K562 (cell line): Measurements from ENCODE around the gene FAM111B. TPM values are rescaled to one million over a fixed set of nuclear protein-coding genes. Genes with fewer than 3 reads are reported as not detected.
A peak's percentile ranks its signal among the peaks of the same experiment; 100 is the strongest.

Source experiments
- DDX20 ChIP-seq: fragments of 450-650 bp; IDR thresholded peaks from 2 replicates; pipeline ENCODE4 v1.6.1; 2016; ENCODE audit warnings: missing genetic modification characterization, low read depth, mild to moderate bottlenecking, missing compliant biosample characterization, moderate library complexity
- GATA2 ChIP-seq: sonication (generic); formaldehyde crosslinking; IDR thresholded peaks from 2 replicates; pipeline ENCODE4 v1.4.0; 2020; ENCODE audit warnings: mild to moderate bottlenecking, missing genetic modification reagents
- NEUROD1 ChIP-seq: fragments of 150-350 bp; IDR thresholded peaks from 2 replicates; pipeline ENCODE4 v1.6.1; 2014; ENCODE audit warnings: borderline replicate concordance, low read length, low read depth; ENCODE audit not compliant: partially characterized antibody
- POLR2G ChIP-seq: fragments of 200-400 bp; formaldehyde crosslinking; IDR thresholded peaks from 2 replicates; pipeline ENCODE4 v1.6.1; 2017; ENCODE audit warnings: low read depth, mild to moderate bottlenecking, antibody characterized with exemption, low read length, moderate library complexity
- RBM15 ChIP-seq: fragments of 200-400 bp; formaldehyde crosslinking; IDR thresholded peaks from 2 replicates; pipeline ENCODE4 v1.6.1; 2018; ENCODE audit warnings: mild to moderate bottlenecking, low read length, moderate library complexity; ENCODE audit not compliant: insufficient read depth
- TCFL5 ChIP-seq: fragments of 250-450 bp; sonication (Bioruptor Pico); conservative IDR thresholded peaks from 2 replicates; pipeline ENCODE4 v1.6.1; 2021; ENCODE audit warnings: mild to moderate bottlenecking, moderate library complexity, matching md5 sums
- TGIF2 ChIP-seq: sonication (generic); formaldehyde crosslinking; IDR thresholded peaks from 2 replicates; pipeline ENCODE4 v1.8.1; 2022; ENCODE audit warnings: mild to moderate bottlenecking, missing genetic modification reagents, moderate library complexity
- ZBTB1 ChIP-seq: sonication (generic); formaldehyde crosslinking; IDR thresholded peaks from 2 replicates; pipeline ENCODE4 v1.8.1; 2023; ENCODE audit warnings: missing genetic modification reagents, low read depth, mild to moderate bottlenecking, borderline replicate concordance
- ZC3H11A ChIP-seq: IDR thresholded peaks from 2 replicates; pipeline ENCODE4 v1.6.1; 2012; ENCODE audit warnings: low read depth, low read length, improper control_type of control experiment
- ZNF134 ChIP-seq: fragments of 250-450 bp; sonication (Bioruptor Pico); conservative IDR thresholded peaks from 2 replicates; pipeline ENCODE4 v1.4.0; 2020
- ZNF311 ChIP-seq: fragments of 250-450 bp; sonication (Bioruptor Pico); IDR thresholded peaks from 2 replicates; pipeline ENCODE4 v1.4.0; 2020; ENCODE audit warnings: mild to moderate bottlenecking, moderate library complexity
- ZSCAN32 ChIP-seq: fragments of 450-650 bp; formaldehyde crosslinking; IDR thresholded peaks from 2 replicates; pipeline ENCODE4 v1.4.0; 2020; ENCODE audit warnings: mild to moderate bottlenecking, moderate library complexity
- polyA plus RNA-seq, 8 experiments: library from polyadenylated mRNA; depleted of rRNA in 4 of 8; stranded (reverse) in 5 of 8; unstranded in 3 of 8; fragments of >200 nt; fragmentation: Nextera tagmentation in 2 of 8; fragmentation: Illumina TruSeq in 1 of 8; extraction: Ambion mirVana in 2 of 8; extraction: Trizol in 1 of 8; gene quantifications; 2 replicates each; pipeline versions ENCODE4 v1.2.1 to v1.2.3, GENCODE V29; 2011 to 2014; ENCODE audit warnings: inconsistent platforms in 1 of 8, missing spikeins in 1 of 8
- total RNA-seq, 7 experiments: library from RNA; depleted of rRNA in 6 of 7; stranded (reverse); fragments of >200 nt in 6 of 7; fragmentation: Illumina TruSeq in 2 of 7; extraction: Trizol in 2 of 7; gene quantifications; 2 replicates each; pipeline versions ENCODE4 v1.2.1 to v1.2.3, GENCODE V29; 2011 to 2021; ENCODE audit warnings: low replicate concordance in 1 of 7
- TF ChIP-seq, protein P1 (sequence below): fragments of 450-650 bp; conservative IDR thresholded peaks from 2 replicates; pipeline ENCODE4 v1.6.1; 2016; ENCODE audit warnings: missing genetic modification characterization, low read depth, mild to moderate bottlenecking, missing compliant biosample characterization, moderate library complexity
- TF ChIP-seq, protein P2 (sequence below): fragments of 450-650 bp; IDR thresholded peaks from 2 replicates; pipeline ENCODE4 v1.6.1; 2016; ENCODE audit warnings: low read depth, mild to moderate bottlenecking, moderate library complexity
- TF ChIP-seq, protein P3 (sequence below): fragments of 250-450 bp; sonication (Bioruptor Pico); IDR thresholded peaks from 2 replicates; pipeline ENCODE4 v1.5.1; 2021; ENCODE audit warnings: mild to moderate bottlenecking
- TF ChIP-seq, protein P4 (sequence below): fragments of 450-650 bp; IDR thresholded peaks from 2 replicates; pipeline ENCODE4 v1.6.1; 2014; ENCODE audit warnings: low read depth, mild to moderate bottlenecking, moderate library complexity, borderline replicate concordance
- TF ChIP-seq, protein P5 (sequence below), 3 experiments: fragments of 200-800 bp in 1 of 3; sonication (Bioruptor generic) in 1 of 3; sonication (generic) in 1 of 3; formaldehyde crosslinking in 1 of 3; IDR thresholded peaks; 2 replicates each; pipeline versions ENCODE4 v1.6.1 to v1.8.0; 2016 to 2022; ENCODE audit warnings: mild to moderate bottlenecking in 2 of 3, missing compliant biosample characterization in 2 of 3, missing genetic modification characterization in 2 of 3, missing genetic modification reagents in 1 of 3
- TF ChIP-seq, protein P6 (sequence below), 2 experiments: fragments of 450-650 bp; conservative IDR thresholded peaks; 2 replicates each; pipeline ENCODE4 v1.6.1; 2017; ENCODE audit warnings: mild to moderate bottlenecking in 2 of 2, moderate library complexity in 2 of 2

FAM111B gene
- total and polyA plus RNA-seq, 9 of the 15 experiments (the other 6 are each of a cell fraction or from before 2014, with no cell fraction given) = 0.01 to 0.33 (median 0.06) TPM; not detected in 5

DNA sequence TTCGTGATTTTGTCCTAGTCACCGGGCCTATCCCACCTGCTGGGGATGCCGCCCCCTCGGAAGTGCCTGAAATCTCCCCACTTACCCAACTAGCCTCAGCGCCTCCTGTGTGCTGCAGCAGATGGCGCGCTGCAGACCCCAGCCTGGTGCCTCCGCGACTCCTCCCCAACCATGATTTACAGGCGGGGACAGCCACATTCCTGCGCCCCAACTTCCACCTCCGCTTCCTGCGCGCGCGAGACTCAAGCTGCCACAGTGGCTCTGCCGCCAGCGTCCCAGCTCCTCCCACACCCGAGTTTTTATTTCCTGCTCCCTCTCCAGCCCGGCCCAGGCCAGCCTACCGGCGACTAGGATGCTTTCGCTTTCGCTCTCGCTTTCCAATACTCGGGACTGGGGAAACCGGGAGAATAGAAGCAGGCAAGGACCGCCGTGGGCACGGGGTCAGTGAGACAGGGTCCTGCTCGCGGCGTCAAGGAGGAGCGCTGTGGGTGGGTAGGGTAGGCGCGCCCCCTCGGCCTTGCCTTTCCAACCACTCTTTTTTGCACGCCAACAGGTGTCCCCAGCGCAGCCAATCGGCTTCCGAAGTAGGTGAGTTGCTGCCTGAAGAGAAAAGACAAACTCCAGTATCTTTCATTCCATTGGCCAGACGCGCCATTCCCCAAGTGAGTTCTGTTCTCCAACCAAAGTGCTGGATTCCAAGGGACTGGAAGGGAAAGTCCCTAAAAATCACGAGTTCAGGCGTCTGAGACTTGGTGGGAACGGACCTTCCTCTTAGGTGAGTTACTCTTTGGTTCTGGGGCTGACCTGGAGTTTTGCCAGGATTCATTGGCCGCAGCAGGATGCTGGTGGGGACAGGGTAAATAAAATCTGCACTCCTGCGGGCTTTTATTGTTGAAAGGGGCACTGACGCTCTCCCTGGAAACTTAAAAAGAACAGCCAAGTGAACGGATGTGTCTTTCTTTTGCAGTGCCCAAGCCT, 35.8 kb downstream of the FAM111B start, which contains the start of gene FAM111A (continued):
- TF ChIP-seq ZBTB1 (CRISPR knock-in tag) (no peak), TGIF2 (CRISPR knock-in tag) (no peak), TCFL5 (CRISPR knock-in tag) (no peak), GATA2 (CRISPR knock-in tag) (no peak), RBM15 (no peak), ZNF134 (CRISPR knock-in tag) (no peak), ZC3H11A (no peak), ZSCAN32 (CRISPR knock-in tag) (no peak), POLR2G (peak; percentile 81), DDX20 (no peak), NEUROD1 (peak; percentile 30), ZNF311 (CRISPR knock-in tag) (no peak)
- TF ChIP-seq, protein P1, sequence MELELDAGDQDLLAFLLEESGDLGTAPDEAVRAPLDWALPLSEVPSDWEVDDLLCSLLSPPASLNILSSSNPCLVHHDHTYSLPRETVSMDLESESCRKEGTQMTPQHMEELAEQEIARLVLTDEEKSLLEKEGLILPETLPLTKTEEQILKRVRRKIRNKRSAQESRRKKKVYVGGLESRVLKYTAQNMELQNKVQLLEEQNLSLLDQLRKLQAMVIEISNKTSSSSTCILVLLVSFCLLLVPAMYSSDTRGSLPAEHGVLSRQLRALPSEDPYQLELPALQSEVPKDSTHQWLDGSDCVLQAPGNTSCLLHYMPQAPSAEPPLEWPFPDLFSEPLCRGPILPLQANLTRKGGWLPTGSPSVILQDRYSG (tag) = no peak
- TF ChIP-seq, protein P2, sequence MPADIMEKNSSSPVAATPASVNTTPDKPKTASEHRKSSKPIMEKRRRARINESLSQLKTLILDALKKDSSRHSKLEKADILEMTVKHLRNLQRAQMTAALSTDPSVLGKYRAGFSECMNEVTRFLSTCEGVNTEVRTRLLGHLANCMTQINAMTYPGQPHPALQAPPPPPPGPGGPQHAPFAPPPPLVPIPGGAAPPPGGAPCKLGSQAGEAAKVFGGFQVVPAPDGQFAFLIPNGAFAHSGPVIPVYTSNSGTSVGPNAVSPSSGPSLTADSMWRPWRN = no peak
- TF ChIP-seq, protein P3, sequence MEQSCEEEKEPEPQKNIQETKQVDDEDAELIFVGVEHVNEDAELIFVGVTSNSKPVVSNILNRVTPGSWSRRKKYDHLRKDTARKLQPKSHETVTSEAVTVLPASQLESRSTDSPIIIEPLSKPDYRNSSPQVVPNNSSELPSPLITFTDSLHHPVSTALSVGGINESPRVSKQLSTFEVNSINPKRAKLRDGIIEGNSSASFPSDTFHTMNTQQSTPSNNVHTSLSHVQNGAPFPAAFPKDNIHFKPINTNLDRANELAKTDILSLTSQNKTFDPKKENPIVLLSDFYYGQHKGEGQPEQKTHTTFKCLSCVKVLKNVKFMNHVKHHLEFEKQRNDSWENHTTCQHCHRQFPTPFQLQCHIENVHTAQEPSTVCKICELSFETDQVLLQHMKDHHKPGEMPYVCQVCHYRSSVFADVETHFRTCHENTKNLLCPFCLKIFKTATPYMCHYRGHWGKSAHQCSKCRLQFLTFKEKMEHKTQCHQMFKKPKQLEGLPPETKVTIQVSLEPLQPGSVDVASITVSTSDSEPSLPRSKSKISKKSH (CRISPR knock-in tag) = no peak
- TF ChIP-seq, protein P4, sequence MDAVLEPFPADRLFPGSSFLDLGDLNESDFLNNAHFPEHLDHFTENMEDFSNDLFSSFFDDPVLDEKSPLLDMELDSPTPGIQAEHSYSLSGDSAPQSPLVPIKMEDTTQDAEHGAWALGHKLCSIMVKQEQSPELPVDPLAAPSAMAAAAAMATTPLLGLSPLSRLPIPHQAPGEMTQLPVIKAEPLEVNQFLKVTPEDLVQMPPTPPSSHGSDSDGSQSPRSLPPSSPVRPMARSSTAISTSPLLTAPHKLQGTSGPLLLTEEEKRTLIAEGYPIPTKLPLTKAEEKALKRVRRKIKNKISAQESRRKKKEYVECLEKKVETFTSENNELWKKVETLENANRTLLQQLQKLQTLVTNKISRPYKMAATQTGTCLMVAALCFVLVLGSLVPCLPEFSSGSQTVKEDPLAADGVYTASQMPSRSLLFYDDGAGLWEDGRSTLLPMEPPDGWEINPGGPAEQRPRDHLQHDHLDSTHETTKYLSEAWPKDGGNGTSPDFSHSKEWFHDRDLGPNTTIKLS = peak; percentile 60; the same call in 1 of the 2 replicates
- TF ChIP-seq, protein P5, sequence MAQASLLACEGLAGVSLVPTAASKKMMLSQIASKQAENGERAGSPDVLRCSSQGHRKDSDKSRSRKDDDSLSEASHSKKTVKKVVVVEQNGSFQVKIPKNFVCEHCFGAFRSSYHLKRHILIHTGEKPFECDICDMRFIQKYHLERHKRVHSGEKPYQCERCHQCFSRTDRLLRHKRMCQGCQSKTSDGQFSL (CRISPR knock-in tag; IDR thresholded peaks at IDR 0.05) = no peak
- TF ChIP-seq, protein P5 (tag; IDR thresholded peaks at IDR 0.05) = no peak
- TF ChIP-seq, protein P6, sequence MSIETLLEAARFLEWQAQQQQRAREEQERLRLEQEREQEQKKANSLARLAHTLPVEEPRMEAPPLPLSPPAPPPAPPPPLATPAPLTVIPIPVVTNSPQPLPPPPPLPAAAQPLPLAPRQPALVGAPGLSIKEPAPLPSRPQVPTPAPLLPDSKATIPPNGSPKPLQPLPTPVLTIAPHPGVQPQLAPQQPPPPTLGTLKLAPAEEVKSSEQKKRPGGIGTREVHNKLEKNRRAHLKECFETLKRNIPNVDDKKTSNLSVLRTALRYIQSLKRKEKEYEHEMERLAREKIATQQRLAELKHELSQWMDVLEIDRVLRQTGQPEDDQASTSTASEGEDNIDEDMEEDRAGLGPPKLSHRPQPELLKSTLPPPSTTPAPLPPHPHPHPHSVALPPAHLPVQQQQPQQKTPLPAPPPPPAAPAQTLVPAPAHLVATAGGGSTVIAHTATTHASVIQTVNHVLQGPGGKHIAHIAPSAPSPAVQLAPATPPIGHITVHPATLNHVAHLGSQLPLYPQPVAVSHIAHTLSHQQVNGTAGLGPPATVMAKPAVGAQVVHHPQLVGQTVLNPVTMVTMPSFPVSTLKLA (conservative IDR thresholded peaks at IDR 0.05) = peak in 1 of 2 experiments; percentile 60; a peak in 3 of 4 replicates
